Heart right ventricle (tissue), 16 donors: ENCODE data around the gene PNMA5. TPM values are rescaled to one million over a fixed set of nuclear protein-coding genes. Genes with fewer than 3 reads are reported as not detected.
"Not testable (repeated sequence)": the region's sequence is repeated elsewhere in the genome, so short reads cannot be mapped to it uniquely, and the experiment has no call there.

Source experiments
- ATAC-seq, 8 donors: fragments of 200-7000 bp; cut with Tn5 transposase; one replicate each; pipeline ENCODE4 v1.9.1; 2020; ENCODE audit warnings: mild to moderate bottlenecking in 8 of 8, moderate library complexity in 8 of 8, moderate number of reproducible peaks in 1 of 8
- DNase-seq, 2 donors: peaks; one replicate each; pipeline ENCODE4 v3.0.0-alpha.2; 2020
- H3K27ac ChIP-seq, 10 donors: fragments of 200-600 bp; sonication (generic) in 2 of 10; one replicate each; pipeline versions ENCODE4 v1.5.0 to v1.8.0; 2020 to 2022; ENCODE audit warnings: mild to moderate bottlenecking in 3 of 10
- H3K27me3 ChIP-seq, 7 donors: fragments of 200-600 bp; one replicate each; pipeline ENCODE4 v1.8.0; 2021 to 2022; ENCODE audit warnings: mild to moderate bottlenecking in 2 of 7
- H3K36me3 ChIP-seq, 9 donors: fragments of 200-600 bp; sonication (generic) in 1 of 9; one replicate each; pipeline versions ENCODE4 v1.5.0 to v1.8.0; 2020 to 2022; ENCODE audit warnings: mild to moderate bottlenecking in 2 of 9
- H3K4me1 ChIP-seq, 9 donors: fragments of 200-600 bp; sonication (generic) in 1 of 9; one replicate each; pipeline versions ENCODE4 v1.5.0 to v1.8.0; 2020 to 2022; ENCODE audit warnings: mild to moderate bottlenecking in 4 of 9
- H3K4me3 ChIP-seq, 10 donors: fragments of 200-600 bp; sonication (generic) in 2 of 10; one replicate each; pipeline versions ENCODE4 v1.5.0 to v1.8.0; 2020 to 2022; ENCODE audit warnings: mild to moderate bottlenecking in 7 of 10, moderate library complexity in 2 of 10
- H3K9me3 ChIP-seq, 11 donors: fragments of 200-600 bp in 10 of 11; sonication (generic) in 2 of 11; one replicate each; pipeline versions ENCODE4 v1.5.0 to v1.8.0; 2013 to 2022; ENCODE audit warnings: mild to moderate bottlenecking in 2 of 11, control low read depth in 1 of 11, moderate library complexity in 1 of 11
- WGBS, 2 donors: extraction: QIAGEN DNeasy Blood & Tissue Kit; methylation state at CpG; one replicate each; pipeline ENCODE4 v1.1.7; 2013; ENCODE audit warnings: inconsistent platforms in 1 of 2; 5-methylcytosine and 5-hydroxymethylcytosine counted together
- intact Hi-C, 10 donors: fragments of 100-400 bp; cut with DNase I; formaldehyde crosslinking; loops; one replicate each; pipeline versions ENCODE4 v1.11.1 to v1.14.2; 2022
- polyA plus RNA-seq, 2 donors: library from polyadenylated mRNA; stranded (reverse); fragments of 200-250 nt; gene quantifications; one replicate each; pipeline ENCODE4 v1.2.3, GENCODE V29; 2013
- total RNA-seq, 10 donors: library from RNA; stranded (reverse); fragmentation: NEBNext Ultra II Directional in 3 of 10; extraction: Animal tissue kit (Norgen Biotek cat#: 25700) in 3 of 10; gene quantifications; one replicate each; pipeline versions ENCODE4 v1.2.1 to v1.2.4, GENCODE V29; 2021 to 2023
- TF ChIP-seq, protein P1 (sequence below), 9 donors: fragments of 200-600 bp; sonication (generic) in 2 of 9; IDR thresholded peaks; one replicate each; pipeline versions ENCODE4 v1.5.0 to v1.8.0; 2021 to 2022; ENCODE audit warnings: antibody characterized with exemption in 9 of 9, mild to moderate bottlenecking in 5 of 9, moderate library complexity in 1 of 9
- donor health status: Arrhythmogenic right ventricular cardiomyopathy.
- donor health status: ischemic (EF 13 %, LVEDD 7.1; RV severe dilation, severe dysfunction).
- donor health status: healthy with polysubstance abuse.
- donor health status: DM: no; HTN: yes; CAD: no.
- donor health status: DM: no; HTN: no; CAD: no.
- donor health status: ischemic (EF 25% LVEDD 6.9; RV normal size, moderate dysfunction).
- donor health status: ischemic (EF 25% LVEDD 5.7; RV mildly dilated, moderate dysfunction).
- donor health status: healthy.
- donor health status: DM: yes; HTN: yes; CAD: no.
- donor health status: Ischemic cardiomyopathy.
- donor health status: ischemic (EF 35%, LVEDD 5.7; RV mildly dilated, moderate dysfunction).
- donor health status: nonischemic (EF 11% LVEDD 7.7; RV severe dilation, severe dysfunction).
- donor health status: DM: yes; HTN: yes; CAD: no.
- donor health status: PGD.
- donor health status: ischemic (EF 29% LVEDD 5.4; RV normal size, mild dysfunction).
- donor health status: nonischemic (EF 23%, LVEDD 6.1; RV moderate dilation, normal function).

PNMA5 gene
- total and polyA plus RNA-seq, 12 donors = not detected

DNA sequence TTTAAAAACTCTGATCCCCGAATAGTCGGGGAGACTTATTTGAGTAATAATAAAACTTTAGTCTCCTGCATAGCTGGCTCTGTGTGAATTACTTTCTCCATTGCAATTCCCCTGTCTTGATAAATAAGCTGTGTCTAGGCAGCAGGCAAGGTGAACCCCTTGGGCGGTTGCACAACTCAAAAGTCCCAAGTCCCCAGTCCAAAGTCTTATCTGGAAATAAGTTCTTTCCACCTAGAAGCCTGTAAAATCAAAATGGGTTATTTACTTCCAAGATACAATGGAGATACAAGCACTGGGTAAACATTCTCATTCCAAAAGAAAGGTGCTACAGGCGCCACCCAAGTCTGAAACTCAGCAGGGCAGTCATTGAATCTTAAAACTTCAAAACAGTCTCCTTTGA lies 10.1 kb upstream of the PNMA5 start:
- Histone ChIP-seq H3K4me3 (no peak overlapping the region), H3K9me3 (no peaks in the 10 kb centered on the region), H3K4me1 (no peaks in the 10 kb centered on the region), H3K36me3 (no peaks in the 10 kb centered on the region), H3K27me3 (peaks cover 0 to 28% (median 0%) of the 10 kb centered on the region in 7 donors), H3K27ac (no peak overlapping the region)
- TF ChIP-seq, protein P1, sequence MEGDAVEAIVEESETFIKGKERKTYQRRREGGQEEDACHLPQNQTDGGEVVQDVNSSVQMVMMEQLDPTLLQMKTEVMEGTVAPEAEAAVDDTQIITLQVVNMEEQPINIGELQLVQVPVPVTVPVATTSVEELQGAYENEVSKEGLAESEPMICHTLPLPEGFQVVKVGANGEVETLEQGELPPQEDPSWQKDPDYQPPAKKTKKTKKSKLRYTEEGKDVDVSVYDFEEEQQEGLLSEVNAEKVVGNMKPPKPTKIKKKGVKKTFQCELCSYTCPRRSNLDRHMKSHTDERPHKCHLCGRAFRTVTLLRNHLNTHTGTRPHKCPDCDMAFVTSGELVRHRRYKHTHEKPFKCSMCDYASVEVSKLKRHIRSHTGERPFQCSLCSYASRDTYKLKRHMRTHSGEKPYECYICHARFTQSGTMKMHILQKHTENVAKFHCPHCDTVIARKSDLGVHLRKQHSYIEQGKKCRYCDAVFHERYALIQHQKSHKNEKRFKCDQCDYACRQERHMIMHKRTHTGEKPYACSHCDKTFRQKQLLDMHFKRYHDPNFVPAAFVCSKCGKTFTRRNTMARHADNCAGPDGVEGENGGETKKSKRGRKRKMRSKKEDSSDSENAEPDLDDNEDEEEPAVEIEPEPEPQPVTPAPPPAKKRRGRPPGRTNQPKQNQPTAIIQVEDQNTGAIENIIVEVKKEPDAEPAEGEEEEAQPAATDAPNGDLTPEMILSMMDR (IDR thresholded peaks at IDR 0.05) = no peak
- DNase-seq = no peak
- 83 to 93% methylated on average over 4 of the region's 4 CpGs for WGBS, 2 donors
- ATAC-seq = no peak
- intact Hi-C loops = no loop called here

GRCh38 chrX:153002182-153002581 lies 8.3 kb upstream of the PNMA5 start:
- H3K27me3 ChIP-seq = peaks cover 0 to 23% (median 0%) of the 10 kb centered on the region in 7 donors
- ATAC-seq, H3K36me3 ChIP-seq, intact Hi-C loops, H3K9me3 ChIP-seq, H3K27ac ChIP-seq, H3K4me1 ChIP-seq, H3K4me3 ChIP-seq, DNase-seq: not testable (repeated sequence)
- WGBS, 2 donors = 73 to 79% methylated on average over 2 of the region's 2 CpGs

DNA sequence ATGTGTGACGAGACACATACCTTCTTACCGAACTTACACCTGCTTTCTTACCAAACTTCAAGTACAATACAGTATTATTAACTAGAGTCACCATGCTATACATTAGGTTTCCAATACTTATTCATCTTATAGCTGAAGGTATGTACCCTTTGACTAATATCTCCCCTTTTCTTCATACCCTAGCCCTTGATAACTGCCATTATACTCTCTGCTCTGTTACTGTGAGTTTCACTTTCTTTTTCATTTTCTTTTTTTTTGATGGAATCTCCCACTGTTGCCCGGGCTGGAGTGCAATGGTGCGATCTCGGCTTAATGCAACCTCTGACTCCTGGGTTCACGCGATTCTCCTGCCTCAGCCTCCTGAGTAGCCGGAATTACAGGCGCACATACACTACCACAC lies 3.4 kb upstream of the PNMA5 start:
- Histone ChIP-seq H3K4me3 (no peak overlapping the region), H3K9me3 (no peaks in the 10 kb centered on the region), H3K4me1 (no peaks in the 10 kb centered on the region), H3K27me3 (peaks cover 0 to 11% (median 0%) of the 10 kb centered on the region in 7 donors), H3K36me3 (no peaks in the 10 kb centered on the region), H3K27ac (no peak overlapping the region)
- ATAC-seq (no peak), DNase-seq (no peak)
- intact Hi-C loops = no loop called here
- TF ChIP-seq, protein P1 (IDR thresholded peaks at IDR 0.05) = no peak
- 92 to 95% methylated on average over 9 of the region's 9 CpGs for WGBS, 2 donors

DNA sequence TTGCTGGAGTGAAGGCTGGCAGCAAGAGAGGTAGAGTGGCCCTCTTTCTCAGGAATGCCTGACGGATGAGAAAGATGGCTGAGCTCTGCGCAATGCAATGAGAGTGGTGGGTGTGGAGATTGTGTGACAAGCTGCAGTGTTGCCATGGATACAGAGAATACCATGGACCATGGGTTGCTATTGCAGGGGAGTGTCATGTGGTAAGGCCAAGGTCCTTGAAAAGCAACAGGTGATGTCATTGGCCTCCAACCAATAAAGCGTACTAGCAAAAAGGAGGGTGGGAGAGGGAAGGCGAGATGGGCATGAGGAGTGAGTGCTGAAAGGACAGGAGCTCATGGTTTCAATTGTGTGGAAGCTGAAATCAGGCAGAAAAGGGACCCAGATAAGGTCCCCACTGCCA lies 1.8 kb downstream of the PNMA5 start:
- Histone ChIP-seq H3K27ac (no peak overlapping the region), H3K36me3 (no peaks in the 10 kb centered on the region), H3K4me1 (no peaks in the 10 kb centered on the region), H3K4me3 (no peak overlapping the region), H3K27me3 (peaks cover 0 to 9% (median 0%) of the 10 kb centered on the region in 7 donors), H3K9me3 (no peaks in the 10 kb centered on the region)
- ATAC-seq (no peak), DNase-seq (no peak)
- 77 to 80% methylated on average over 4 of the region's 4 CpGs for WGBS, 2 donors
- TF ChIP-seq, protein P1 (IDR thresholded peaks at IDR 0.05) = no peak
- intact Hi-C loops = no loop called here

GRCh38 chrX:152991123-152991522 lies 2.8 kb downstream of the PNMA5 start:
- Histone ChIP-seq H3K27me3 (peaks cover 0 to 9% (median 0%) of the 10 kb centered on the region in 7 donors), H3K9me3 (no peaks in the 10 kb centered on the region), H3K4me3 (no peak overlapping the region), H3K4me1 (no peaks in the 10 kb centered on the region), H3K27ac (no peak overlapping the region), H3K36me3 (no peaks in the 10 kb centered on the region)
- ATAC-seq (no peak), DNase-seq (no peak)
- intact Hi-C loops = no loop called here
- TF ChIP-seq, protein P1 (IDR thresholded peaks at IDR 0.05) = no peak
- 61 to 83% methylated on average over 5 of the region's 5 CpGs for WGBS, 2 donors
